Endothelial cell of umbilical vein (primary cell): Measurements from ENCODE around the gene ENPP3. TPM values are rescaled to one million over a fixed set of nuclear protein-coding genes. Genes with fewer than 3 reads are reported as not detected.

Source experiments
- BruUV-seq: library from RNA; stranded (reverse); fragments of 400-500 nt; replicated peaks from 2 replicates; lab custom pipeline; 2021; lab: Mats Ljungman, UMichigan
- CTCF ChIA-PET: fragments of 300-600, 350-600 bp; sonication (Branson Sonifier 250); formaldehyde crosslinking; loops from one replicate; lab custom pipeline; 2021; ENCODE audit warnings: antibody characterized with exemption, inconsistent platforms; lab: Charles Lee
- POLR2A ChIA-PET: fragments of 300-600, 350-600 bp; sonication (Branson Sonifier 250); formaldehyde crosslinking; loops from one replicate; lab custom pipeline; 2021; ENCODE audit warnings: antibody characterized with exemption, inconsistent platforms; lab: Charles Lee
- DNase-seq: peaks from one replicate; pipeline ENCODE4 v3.0.0-alpha.2; 2011; ENCODE audit warnings: low read depth, low spot score
- FAIRE-seq: peaks from 2 replicates; lab custom pipeline; 2011; peaks lifted over from hg19 to GRCh38; lab: Jason Lieb, UNC
- H2AFZ ChIP-seq: 2 replicates; pipeline ENCODE4 v1.6.0; 2012; ENCODE audit warnings: low read depth, low read length, control low read depth, inconsistent platforms
- H3K27ac ChIP-seq: 2 replicates; pipeline ENCODE4 v1.5.1; 2011; ENCODE audit warnings: low read depth, mild to moderate bottlenecking, control low read depth, low read length, moderate library complexity; ENCODE audit not compliant: insufficient read depth
- H3K27me3 ChIP-seq, 2 experiments: 2 replicates each; pipeline versions ENCODE4 v1.6.0 to v1.6.1; 2011; ENCODE audit warnings: low read length in 2 of 2, mixed read lengths in 1 of 2; ENCODE audit not compliant: control insufficient read depth in 2 of 2, insufficient read depth in 2 of 2
- H3K36me3 ChIP-seq, 2 experiments: 2 replicates in 1 of 2; 3 replicates in 1 of 2; pipeline ENCODE4 v1.5.1; 2011; ENCODE audit warnings: low read length in 2 of 2, mild to moderate bottlenecking in 1 of 2, moderate library complexity in 1 of 2; ENCODE audit not compliant: control insufficient read depth in 2 of 2, insufficient read depth in 2 of 2; ENCODE audit errors: extremely low read depth in 1 of 2
- H3K4me1 ChIP-seq: 3 replicates; pipeline ENCODE4 v1.5.1; 2011; ENCODE audit warnings: mild to moderate bottlenecking, low read length; ENCODE audit not compliant: control insufficient read depth, insufficient read depth; ENCODE audit errors: extremely low read depth
- H3K4me2 ChIP-seq: 2 replicates; pipeline ENCODE4 v1.6.1; 2011; ENCODE audit warnings: low read length, control low read depth, mixed read lengths; ENCODE audit not compliant: insufficient read depth
- H3K4me3 ChIP-seq, 3 experiments: fragments of 200-600 bp in 1 of 3; sonication (generic), shearing (Covaris generic) in 1 of 3; replicated peaks in 1 of 3; 2 replicates each; pipeline ENCODE4 v1.5.1; 2011 to 2016; ENCODE audit warnings: control low read depth in 3 of 3, low read length in 3 of 3, mild to moderate bottlenecking in 2 of 3, inconsistent platforms in 1 of 3, low read depth in 1 of 3, moderate library complexity in 1 of 3; ENCODE audit not compliant: insufficient read depth in 1 of 3
- H3K79me2 ChIP-seq: 2 replicates; pipeline ENCODE4 v1.6.0; 2012; ENCODE audit warnings: low read length, inconsistent platforms; ENCODE audit not compliant: control insufficient read depth, insufficient read depth
- H3K9ac ChIP-seq: replicated peaks from 2 replicates; pipeline ENCODE3; 2011; ENCODE audit warnings: low read length, control low read depth; ENCODE audit not compliant: insufficient read depth; ENCODE audit errors: extremely low read depth
- H3K9me1 ChIP-seq: replicated peaks from 3 replicates; pipeline ENCODE4 v1.6.0; 2011; ENCODE audit warnings: mild to moderate bottlenecking, low read length; ENCODE audit not compliant: control insufficient read depth, insufficient read depth; ENCODE audit errors: extremely low read depth
- H3K9me3 ChIP-seq: replicated peaks from 2 replicates; pipeline ENCODE4 v1.5.1; 2012; ENCODE audit warnings: low read length, inconsistent platforms; ENCODE audit not compliant: control insufficient read depth, insufficient read depth
- H4K20me1 ChIP-seq: replicated peaks from 2 replicates; pipeline ENCODE3; 2011; ENCODE audit warnings: mild to moderate bottlenecking, low read length; ENCODE audit not compliant: control insufficient read depth, insufficient read depth; ENCODE audit errors: extremely low read depth
- EZH2 ChIP-seq: IDR thresholded peaks from 2 replicates; pipeline ENCODE4 v1.6.1; 2012; ENCODE audit warnings: borderline replicate concordance, low read depth, mild to moderate bottlenecking, moderate library complexity, low read length, inconsistent platforms; ENCODE audit not compliant: severe bottlenecking
- FOS ChIP-seq: IDR thresholded peaks from 2 replicates; pipeline ENCODE4 v1.6.1; 2011; ENCODE audit warnings: mild to moderate bottlenecking, low read length, moderate library complexity, borderline replicate concordance; ENCODE audit not compliant: insufficient read depth
- GATA2 ChIP-seq: IDR thresholded peaks from 2 replicates; pipeline ENCODE4 v1.7.0; 2011; ENCODE audit warnings: low read depth, mild to moderate bottlenecking, moderate library complexity, mixed read lengths, low read length; ENCODE audit not compliant: insufficient read length, insufficient read depth
- JUN ChIP-seq: IDR thresholded peaks from 2 replicates; pipeline ENCODE4 v1.6.1; 2011; ENCODE audit warnings: borderline replicate concordance, low read depth; ENCODE audit not compliant: insufficient read length, insufficient read depth
- MAX ChIP-seq: IDR thresholded peaks from 2 replicates; pipeline ENCODE4 v1.6.1; 2011; ENCODE audit not compliant: insufficient read depth, insufficient read length
- MYC ChIP-seq: IDR thresholded peaks from one replicate; pipeline ENCODE4 v1.6.1; 2011; ENCODE audit warnings: mild to moderate bottlenecking, low read depth, low read length
- POLR2A ChIP-seq: IDR thresholded peaks from 2 replicates; pipeline ENCODE4 v1.6.1; 2012; ENCODE audit warnings: low read depth, mild to moderate bottlenecking, control low read depth, low read length
- POLR2AphosphoS5 ChIP-seq: IDR thresholded peaks from 2 replicates; pipeline ENCODE4 v1.6.1; 2012; ENCODE audit warnings: low read depth, mild to moderate bottlenecking, control low read depth, low read length, moderate library complexity; ENCODE audit not compliant: insufficient read depth
- dilution Hi-C: fragments of 300-500 bp; cut with MboI; formaldehyde crosslinking; loops from one replicate; pipeline ENCODE4 v1.15.0; 2019; ENCODE audit warnings: low sequenced_read_pairs; ENCODE audit not compliant: extremely low pct_ligation_motif_present
- intact Hi-C: fragments of 100-400 bp; cut with micrococcal nuclease; formaldehyde crosslinking; loops from one replicate; pipeline ENCODE4 v1.10.0; 2022
- polyA plus RNA-seq, 4 experiments: library from polyadenylated mRNA; depleted of rRNA in 3 of 4; stranded (reverse) in 3 of 4; unstranded in 1 of 4; fragments of >200 nt; gene quantifications; 2 replicates each; pipeline versions ENCODE4 v1.2.1 to v1.2.3, GENCODE V29; 2011 to 2012; ENCODE audit warnings: missing spikeins in 1 of 4
- total RNA-seq: library from RNA; stranded (reverse); gene quantifications from 2 replicates; pipeline ENCODE4 v1.2.3, GENCODE V29; 2021
- TF ChIP-seq, protein P1 (sequence below), 2 donors: IDR thresholded peaks; 1 replicate in 1 of 2; 2 replicates in 1 of 2; pipeline ENCODE4 v1.5.1; 2011; ENCODE audit warnings: low read length in 2 of 2, mild to moderate bottlenecking in 2 of 2, moderate library complexity in 2 of 2, control low read depth in 1 of 2, inconsistent platforms in 1 of 2, low read depth in 1 of 2; ENCODE audit not compliant: insufficient read depth in 1 of 2; ENCODE audit errors: extremely low read depth in 1 of 2

The ENPP3 gene
- total and polyA plus RNA-seq, 2 donors (not counting 3 experiments of a cell fraction or from before 2014, with no cell fraction given) = not detected

- Histone ChIP-seq H3K79me2 (no peaks in the 10 kb centered on the region), H3K4me1 (no peaks in the 10 kb centered on the region), H3K36me3 (no peaks in the 10 kb centered on the region), H3K27me3 (peaks cover 0 to 2% of the 10 kb centered on the region in 2 experiments), H2AFZ (no peak overlapping the region), H3K9ac (no peak overlapping the region), H3K27ac (no peak overlapping the region), H3K4me3 (no peak overlapping the region), H4K20me1 (no peaks in the 10 kb centered on the region), H3K9me3 (no peaks in the 10 kb centered on the region), H3K9me1 (no peaks in the 10 kb centered on the region), H3K4me2 (no peak overlapping the region)
- no TSS peak for BruUV-seq
- intact Hi-C loops (no loop called here), dilution Hi-C loops (no loop called here)
- FAIRE-seq = no peak
- no peak for DNase-seq
- ChIA-PET POLR2A (no interaction called here), CTCF (no interaction called here)
- TF ChIP-seq JUN = no peak
These were observed 141.1 kb downstream of the ENPP3 start for GRCh38 chr6:131778169-131778568.

GRCh38 chr6:131779304-131779703, 142.2 kb downstream of the ENPP3 start:
- FAIRE-seq (no peak), DNase-seq (no peak)
- no peak overlapping the region for H2AFZ ChIP-seq
- H3K79me2 ChIP-seq = no peaks in the 10 kb centered on the region
- H3K4me2 ChIP-seq = no peak overlapping the region
- no peaks in the 10 kb centered on the region for H3K36me3 ChIP-seq
- H4K20me1 ChIP-seq = no peaks in the 10 kb centered on the region
- no peak overlapping the region for H3K27ac ChIP-seq
- H3K27me3 ChIP-seq = peaks cover 0 to 2% of the 10 kb centered on the region in 2 experiments
- no peaks in the 10 kb centered on the region for H3K4me1 ChIP-seq
- H3K9me3 ChIP-seq = no peaks in the 10 kb centered on the region
- BruUV-seq = no TSS peak
- no peak overlapping the region for H3K9ac ChIP-seq
- CTCF ChIA-PET = interaction anchor here (1.6 kb wide), 1 partner anchor 84 kb away, joined by 6 read pairs; no protein-coding TSS in a partner anchor
- dilution Hi-C loops = no loop called here
- POLR2A ChIA-PET = no interaction called here
- TF ChIP-seq JUN (no peak), FOS (no peak), EZH2 (no peak), MYC (no peak), MAX (no peak), POLR2A (no peak), POLR2AphosphoS5 (no peak), GATA2 (no peak)
- TF ChIP-seq, protein P1, sequence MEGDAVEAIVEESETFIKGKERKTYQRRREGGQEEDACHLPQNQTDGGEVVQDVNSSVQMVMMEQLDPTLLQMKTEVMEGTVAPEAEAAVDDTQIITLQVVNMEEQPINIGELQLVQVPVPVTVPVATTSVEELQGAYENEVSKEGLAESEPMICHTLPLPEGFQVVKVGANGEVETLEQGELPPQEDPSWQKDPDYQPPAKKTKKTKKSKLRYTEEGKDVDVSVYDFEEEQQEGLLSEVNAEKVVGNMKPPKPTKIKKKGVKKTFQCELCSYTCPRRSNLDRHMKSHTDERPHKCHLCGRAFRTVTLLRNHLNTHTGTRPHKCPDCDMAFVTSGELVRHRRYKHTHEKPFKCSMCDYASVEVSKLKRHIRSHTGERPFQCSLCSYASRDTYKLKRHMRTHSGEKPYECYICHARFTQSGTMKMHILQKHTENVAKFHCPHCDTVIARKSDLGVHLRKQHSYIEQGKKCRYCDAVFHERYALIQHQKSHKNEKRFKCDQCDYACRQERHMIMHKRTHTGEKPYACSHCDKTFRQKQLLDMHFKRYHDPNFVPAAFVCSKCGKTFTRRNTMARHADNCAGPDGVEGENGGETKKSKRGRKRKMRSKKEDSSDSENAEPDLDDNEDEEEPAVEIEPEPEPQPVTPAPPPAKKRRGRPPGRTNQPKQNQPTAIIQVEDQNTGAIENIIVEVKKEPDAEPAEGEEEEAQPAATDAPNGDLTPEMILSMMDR (IDR thresholded peaks at IDR 0.05; ENCODE audit: extremely low read depth in 1 of 2, insufficient read depth in 1 of 2, low read depth in 1 of 2, low read length in 2 of 2) = no peak
- H3K9me1 ChIP-seq = no peaks in the 10 kb centered on the region
- H3K4me3 ChIP-seq = no peak overlapping the region
- intact Hi-C loops = no loop called here
